CD4-positive, alpha-beta T cell treated with Interleukin-6 for 4 hours (primary cell): ENCODE data around the gene SPSB1.
"Not testable (repeated sequence)": the region's sequence is repeated elsewhere in the genome, so short reads cannot be mapped to it uniquely, and the experiment has no call there.

Experiments used
- DNase-seq: peaks from one replicate; pipeline ENCODE4 v3.0.0-alpha.2; 2020; ENCODE audit warnings: mixed read lengths

The SPSB1 gene

GRCh38 chr1:9369964-9370788, 77.5 kb downstream of the SPSB1 start:
- no peak for DNase-seq

DNA sequence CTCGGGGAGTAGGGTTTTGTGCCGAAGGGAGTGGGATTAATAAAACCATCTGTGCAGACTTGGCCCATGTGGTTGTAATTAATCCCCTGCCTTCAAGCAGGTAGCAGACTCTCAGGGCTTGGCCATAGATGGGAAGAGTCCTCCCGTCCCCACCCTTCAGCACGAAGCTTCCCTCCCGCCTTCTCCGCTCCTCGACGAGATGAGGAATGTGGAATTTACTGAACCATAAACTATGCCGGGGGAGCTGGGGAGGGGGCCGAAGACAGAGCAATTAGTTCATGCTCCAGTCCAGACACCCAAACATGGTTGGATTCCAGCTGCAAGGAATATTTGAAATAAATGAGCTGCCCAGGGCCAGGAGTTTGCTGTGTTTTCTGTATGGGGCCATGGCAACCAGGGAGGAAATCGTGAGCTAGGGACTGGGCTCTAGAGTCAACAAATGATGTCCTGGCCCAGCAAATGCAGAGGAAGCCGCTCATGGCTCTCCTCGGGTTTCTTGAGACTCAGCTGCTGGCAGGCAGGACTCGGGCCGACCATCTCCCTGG, 78.8 kb downstream of the SPSB1 start:
- no peak for DNase-seq

DNA sequence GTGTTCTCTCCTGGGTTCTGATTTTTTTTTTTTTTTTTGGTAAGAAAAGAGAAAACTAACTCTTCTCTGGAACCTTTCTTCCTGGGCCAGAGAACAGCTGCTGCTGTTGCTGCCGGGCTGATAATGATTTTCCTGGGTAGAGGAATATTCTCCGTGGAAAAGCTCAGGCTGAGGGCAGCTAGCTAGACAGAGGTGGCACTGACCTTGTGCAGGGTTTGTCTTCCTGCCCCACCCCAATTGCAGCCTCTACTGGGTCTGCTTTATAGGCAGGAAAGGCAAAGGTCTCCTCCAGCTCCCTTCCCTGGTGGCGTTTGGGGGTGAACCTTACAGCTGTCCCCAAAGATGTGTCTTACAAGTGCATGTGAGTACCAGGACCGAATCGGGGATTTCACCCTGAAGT, 79.3 kb downstream of the SPSB1 start:
- no peak for DNase-seq

DNA sequence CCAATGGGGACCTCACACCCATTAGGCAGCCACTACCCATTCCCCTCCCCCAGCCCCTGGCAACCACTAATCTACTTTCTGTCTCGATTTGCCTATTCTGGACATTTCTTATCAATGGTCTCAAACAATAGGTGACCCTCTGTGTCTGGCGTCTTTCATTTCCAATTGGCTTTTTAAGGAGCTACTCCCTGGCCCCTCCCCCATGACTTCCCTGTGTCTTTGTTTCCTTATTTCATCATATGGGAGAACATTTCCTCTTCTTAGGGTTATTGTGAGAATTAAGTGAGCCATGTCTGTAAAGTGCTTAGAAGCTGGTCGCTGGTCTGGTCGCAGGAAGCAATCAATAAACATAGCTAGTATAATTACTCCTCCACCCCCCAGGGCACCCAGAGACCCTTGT, 80.9 kb downstream of the SPSB1 start:
- DNase-seq, result no peak

- DNase-seq, result no peak
Measured at GRCh38 chr1:9374748-9375341, 82.2 kb downstream of the SPSB1 start.

GRCh38 chr1:9375912-9376311, 83.2 kb downstream of the SPSB1 start:
- no peak for DNase-seq

DNA sequence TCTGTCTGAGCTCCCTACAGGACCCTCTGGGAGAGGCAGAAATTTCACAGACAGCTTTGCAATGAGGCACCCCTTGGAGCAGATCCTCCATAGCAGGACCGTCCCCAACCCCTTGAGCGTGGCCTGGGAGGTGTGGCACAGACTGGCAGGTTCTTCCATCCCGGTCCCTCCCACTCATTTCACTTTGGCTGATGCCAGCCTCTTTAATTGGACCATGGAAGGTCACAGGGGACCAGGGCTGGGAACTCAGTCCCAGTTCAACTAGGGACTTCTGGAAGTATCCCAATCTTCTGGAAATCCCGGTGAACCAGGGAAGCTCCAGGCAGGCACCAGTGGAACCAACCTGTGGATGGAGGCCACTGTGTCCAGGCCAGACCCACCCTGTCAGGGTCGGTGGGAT, 83.7 kb downstream of the SPSB1 start:
- DNase-seq, result no peak

GRCh38 chr1:9376886-9377333, 84.2 kb downstream of the SPSB1 start:
- no peak for DNase-seq

DNA sequence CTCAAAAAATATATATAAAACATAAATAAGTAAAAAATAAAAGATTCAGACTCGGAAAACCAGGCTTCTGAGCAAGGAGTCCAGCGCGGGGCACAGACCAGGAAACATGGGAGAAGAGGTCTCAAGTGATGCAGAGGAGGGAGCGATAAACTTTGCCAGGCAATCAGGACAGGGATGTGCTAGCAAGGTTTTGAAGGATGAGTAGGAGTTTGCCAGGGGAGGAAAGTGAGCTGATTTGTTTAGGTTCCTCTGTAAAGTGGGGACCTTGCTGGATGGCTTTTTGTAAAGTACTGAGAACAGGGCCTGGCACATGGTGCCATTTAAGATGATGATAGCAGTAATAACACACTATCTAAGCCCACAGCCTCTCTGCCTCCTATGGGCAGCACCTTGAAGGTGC, 86.1 kb downstream of the SPSB1 start:
- no peak for DNase-seq

GRCh38 chr1:9380711-9381110, 88.0 kb downstream of the SPSB1 start:
- DNase-seq, result no peak

DNA sequence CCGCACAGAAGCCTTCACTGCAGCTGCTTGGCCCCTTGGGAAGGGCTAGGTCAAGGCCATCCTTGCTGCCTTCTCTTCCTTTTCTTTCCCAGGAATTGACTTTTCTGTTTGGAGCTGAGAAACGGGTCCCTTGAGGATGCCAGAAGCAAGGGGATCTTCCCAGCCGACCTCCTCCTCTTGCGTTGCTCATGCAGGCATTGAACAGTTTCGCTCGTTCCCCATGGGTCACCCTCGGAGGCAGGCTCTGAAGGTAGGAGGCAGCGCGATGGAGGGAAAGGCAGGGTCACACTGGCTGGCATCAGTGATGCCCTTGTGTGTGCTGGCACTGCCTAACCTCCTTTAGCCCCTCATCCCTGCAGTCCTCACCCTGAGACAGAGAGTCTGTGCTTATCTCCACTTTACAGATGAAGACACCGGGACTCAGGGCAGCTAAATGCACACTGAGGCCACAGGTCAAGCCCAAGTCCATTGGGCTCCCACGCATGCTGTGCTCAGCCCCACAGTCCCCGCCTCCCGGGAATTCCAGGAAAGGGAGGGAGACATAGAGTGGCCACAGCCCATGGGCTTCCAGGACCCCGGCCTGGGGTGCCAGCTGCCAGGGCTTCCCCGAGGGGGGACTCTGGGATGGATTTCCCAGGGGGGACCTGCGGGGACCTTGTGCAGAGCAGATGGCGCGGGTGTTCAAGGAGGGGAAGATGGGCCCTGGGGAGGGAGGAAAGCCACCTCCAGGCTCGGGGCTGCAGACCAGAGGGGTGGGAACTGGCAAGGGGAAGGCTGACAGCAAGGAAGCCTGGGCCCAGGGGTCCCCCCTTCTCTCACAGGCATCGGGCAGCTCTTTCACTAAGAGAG, 90.2 kb downstream of the SPSB1 start:
- no peak for DNase-seq

DNA sequence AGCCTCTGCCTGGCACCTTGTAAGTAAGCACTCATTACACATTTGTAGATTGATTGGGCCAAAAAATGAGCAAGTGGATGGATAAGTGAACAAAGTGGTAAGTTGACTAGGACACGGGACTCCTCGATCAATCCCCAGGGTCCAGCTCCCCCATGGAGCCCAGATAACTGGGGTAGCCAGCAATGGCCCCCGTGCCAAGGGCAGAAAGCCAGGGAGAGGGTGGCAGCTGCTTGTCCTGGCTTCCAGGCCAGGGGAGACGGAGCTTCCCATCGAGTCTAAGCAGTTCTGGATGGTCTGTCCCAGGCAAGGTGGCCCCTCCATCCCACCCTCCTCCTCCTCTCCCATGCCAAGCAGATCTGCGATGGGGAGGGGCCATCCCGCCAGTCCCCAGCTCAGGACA, 91.4 kb downstream of the SPSB1 start:
- no peak for DNase-seq

DNA sequence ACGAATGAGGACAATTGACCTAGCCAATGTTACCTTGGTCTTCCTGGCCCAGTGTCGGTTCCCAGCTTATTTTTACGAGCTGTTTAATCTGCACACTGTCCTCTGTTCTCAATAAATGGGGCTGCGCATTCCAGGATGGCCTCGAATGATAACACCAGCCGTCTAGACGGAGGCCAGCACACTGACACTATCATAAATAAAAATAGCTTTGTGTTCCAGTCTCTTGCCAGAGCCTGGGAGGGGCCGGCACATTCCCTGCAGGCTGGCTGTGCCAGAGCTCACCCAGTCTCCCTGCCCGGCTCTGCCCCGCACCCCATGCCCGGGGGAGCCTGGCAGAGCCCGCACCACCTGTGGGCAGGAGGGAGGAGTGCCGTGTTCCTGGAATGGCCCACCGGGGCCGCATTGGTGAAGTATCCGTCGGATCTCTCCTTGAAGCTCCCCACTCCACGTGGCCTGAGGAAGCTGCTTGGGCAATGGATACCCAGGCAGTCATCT, 92.1 kb downstream of the SPSB1 start:
- no peak for DNase-seq

- DNase-seq, result not testable (repeated sequence)
Measured at GRCh38 chr1:9385392-9385791, 92.7 kb downstream of the SPSB1 start.

- DNase-seq, result no peak
Measured at GRCh38 chr1:9385801-9386573, 93.3 kb downstream of the SPSB1 start.

- no peak for DNase-seq
Measured at GRCh38 chr1:9388335-9389180, 95.9 kb downstream of the SPSB1 start.

DNA sequence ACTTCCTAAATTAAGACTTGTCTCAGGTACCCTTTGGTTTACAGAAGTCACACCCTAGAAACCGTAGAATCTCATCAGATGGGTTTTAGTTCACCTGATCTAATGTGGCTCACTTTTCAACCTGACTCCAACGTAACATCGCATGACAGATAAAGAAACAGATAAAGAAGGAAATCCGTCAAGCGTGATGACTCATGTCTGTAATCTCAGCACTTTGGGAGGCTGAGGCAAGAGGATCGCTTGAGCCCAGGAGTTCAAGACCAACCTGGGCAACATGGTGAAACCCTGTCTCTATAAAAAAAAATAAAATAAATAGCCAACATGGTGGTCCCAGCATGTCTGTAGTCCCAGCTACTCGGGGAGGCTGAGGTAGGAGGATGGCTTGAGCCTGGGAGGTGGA, 97.3 kb downstream of the SPSB1 start:
- no peak for DNase-seq

DNA sequence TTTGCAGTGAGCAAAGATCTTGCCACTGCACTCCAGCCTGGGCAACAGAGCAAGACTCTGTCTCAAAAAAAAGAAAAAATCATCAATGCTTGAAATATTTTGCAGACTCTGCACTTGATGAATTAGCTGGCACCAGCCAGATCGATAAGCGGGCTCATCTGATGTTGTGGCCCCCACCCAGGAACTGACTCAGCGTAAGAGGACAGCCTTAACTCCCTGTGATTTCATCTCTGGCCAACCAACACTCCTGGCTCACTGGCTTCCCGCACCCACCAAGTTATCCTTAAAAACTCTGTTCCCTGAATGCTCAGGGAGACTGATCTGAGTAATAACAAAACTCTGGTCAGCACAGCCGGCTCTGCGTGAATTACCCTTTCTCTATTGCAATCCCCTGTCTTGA, 98.9 kb downstream of the SPSB1 start:
- DNase-seq, result no peak

- no peak for DNase-seq
Measured at GRCh38 chr1:9394010-9394409, 101.3 kb downstream of the SPSB1 start.

GRCh38 chr1:9395018-9395417, 102.3 kb downstream of the SPSB1 start:
- DNase-seq, result no peak

GRCh38 chr1:9397047-9397446, 104.4 kb downstream of the SPSB1 start:
- no peak for DNase-seq
